Panc1 (cell line): ENCODE results near the gene SDK1.

Source experiments
- POLR2AphosphoS5 ChIP-seq: IDR thresholded peaks from 2 replicates; pipeline ENCODE4 v1.6.1; 2012; ENCODE audit warnings: mild to moderate bottlenecking, low read depth, low read length, moderate library complexity
- SIN3A ChIP-seq: IDR thresholded peaks from 2 replicates; pipeline ENCODE4 v1.6.1; 2012; ENCODE audit warnings: low read depth, mild to moderate bottlenecking, low read length, moderate library complexity, borderline replicate concordance; ENCODE audit not compliant: insufficient read depth
- TCF7L2 ChIP-seq: IDR thresholded peaks from 2 replicates; pipeline ENCODE4 v1.6.1; 2011; ENCODE audit warnings: mild to moderate bottlenecking, low read depth, low read length, inconsistent platforms
- TF ChIP-seq, protein P1 (sequence below): fragments of 450-650 bp; IDR thresholded peaks from 2 replicates; pipeline ENCODE4 v1.5.1; 2017; ENCODE audit warnings: mild to moderate bottlenecking

DNA sequence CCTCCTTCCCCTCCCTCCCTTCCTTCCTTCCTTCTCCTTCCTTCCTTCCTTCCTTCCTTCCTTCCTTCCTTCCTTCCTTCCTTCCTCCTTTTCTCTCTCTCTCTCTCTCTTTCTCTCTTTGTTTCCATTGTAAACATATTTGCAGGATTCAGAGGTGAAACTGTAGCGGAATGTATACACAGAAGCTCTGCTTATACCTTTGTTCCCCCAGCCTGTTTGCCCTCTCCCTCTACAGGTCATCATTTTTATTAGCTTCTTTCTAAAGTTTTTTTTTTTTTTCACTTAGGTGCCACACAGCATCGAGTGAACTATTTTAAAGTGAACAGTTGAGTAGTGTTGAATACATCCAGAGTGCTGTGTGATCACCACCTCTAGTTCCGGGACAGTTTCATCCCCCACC, 20.7 kb downstream of the SDK1 start:
- TF ChIP-seq, protein P1, sequence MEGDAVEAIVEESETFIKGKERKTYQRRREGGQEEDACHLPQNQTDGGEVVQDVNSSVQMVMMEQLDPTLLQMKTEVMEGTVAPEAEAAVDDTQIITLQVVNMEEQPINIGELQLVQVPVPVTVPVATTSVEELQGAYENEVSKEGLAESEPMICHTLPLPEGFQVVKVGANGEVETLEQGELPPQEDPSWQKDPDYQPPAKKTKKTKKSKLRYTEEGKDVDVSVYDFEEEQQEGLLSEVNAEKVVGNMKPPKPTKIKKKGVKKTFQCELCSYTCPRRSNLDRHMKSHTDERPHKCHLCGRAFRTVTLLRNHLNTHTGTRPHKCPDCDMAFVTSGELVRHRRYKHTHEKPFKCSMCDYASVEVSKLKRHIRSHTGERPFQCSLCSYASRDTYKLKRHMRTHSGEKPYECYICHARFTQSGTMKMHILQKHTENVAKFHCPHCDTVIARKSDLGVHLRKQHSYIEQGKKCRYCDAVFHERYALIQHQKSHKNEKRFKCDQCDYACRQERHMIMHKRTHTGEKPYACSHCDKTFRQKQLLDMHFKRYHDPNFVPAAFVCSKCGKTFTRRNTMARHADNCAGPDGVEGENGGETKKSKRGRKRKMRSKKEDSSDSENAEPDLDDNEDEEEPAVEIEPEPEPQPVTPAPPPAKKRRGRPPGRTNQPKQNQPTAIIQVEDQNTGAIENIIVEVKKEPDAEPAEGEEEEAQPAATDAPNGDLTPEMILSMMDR, result no peak
- no peak for TF ChIP-seq TCF7L2
- no peak for TF ChIP-seq POLR2AphosphoS5
- TF ChIP-seq SIN3A, result no peak
